ENCODE results near the gene NOTCH2.
A peak's percentile ranks its signal among the peaks of the same experiment; 100 is the strongest.

NOTCH2 gene

GRCh38 chr1:119903443-119903835, 166.0 kb downstream of the NOTCH2 start:
- TF ChIP-seq CTCF (IDR thresholded peaks at IDR 0.05; ENCODE audit: low read length, missing control alignments) = no peak
- H3K4me3 ChIP-seq (replicated peaks; ENCODE audit: low read depth, low read length) = no peak overlapping the region
- no peak for DNase-seq (ENCODE audit: low read depth)

- TF ChIP-seq CTCF (IDR thresholded peaks at IDR 0.05; ENCODE audit: low read length, missing control alignments) = no peak
- no peak for DNase-seq (ENCODE audit: low read depth)
- no peak overlapping the region for H3K4me3 ChIP-seq (replicated peaks; ENCODE audit: low read depth, low read length)
Observed at GRCh38 chr1:119902775-119903442, 166.6 kb downstream of the NOTCH2 start.

- TF ChIP-seq CTCF (IDR thresholded peaks at IDR 0.05; ENCODE audit: low read length, missing control alignments) = no peak
- DNase-seq (ENCODE audit: low read depth) = no peak
- H3K4me3 ChIP-seq (replicated peaks; ENCODE audit: low read depth, low read length) = no peak overlapping the region
Observed at GRCh38 chr1:119898981-119899720, 170.3 kb downstream of the NOTCH2 start.

GRCh38 chr1:119898530-119898929, 170.9 kb downstream of the NOTCH2 start:
- no peak for TF ChIP-seq CTCF (IDR thresholded peaks at IDR 0.05; ENCODE audit: low read length, missing control alignments)
- DNase-seq (ENCODE audit: low read depth) = no peak
- no peak overlapping the region for H3K4me3 ChIP-seq (replicated peaks; ENCODE audit: low read depth, low read length)

GRCh38 chr1:119896303-119896702, 173.2 kb downstream of the NOTCH2 start, which contains the start of gene ADAM30:
Gene ADAM30 (minus strand): TSS chr1:119896515. CDS start chr1:119896336, 179 bp downstream.
- TF ChIP-seq CTCF (IDR thresholded peaks at IDR 0.05; ENCODE audit: low read length, missing control alignments) = peak; percentile 14
- no peak for DNase-seq (ENCODE audit: low read depth)
- no peak within 1 kb of the TSS for H3K4me3 ChIP-seq (replicated peaks; ENCODE audit: low read depth, low read length)

GRCh38 chr1:119895102-119895501, 174.4 kb downstream of the NOTCH2 start:
- DNase-seq (ENCODE audit: low read depth) = no peak
- no peak for TF ChIP-seq CTCF (IDR thresholded peaks at IDR 0.05; ENCODE audit: low read length, missing control alignments)
- H3K4me3 ChIP-seq (replicated peaks; ENCODE audit: low read depth, low read length) = no peak overlapping the region
